HG03039 (cell line): ENCODE measurements around the gene SCART1.
"Not testable (repeated sequence)": the region's sequence is repeated elsewhere in the genome, so short reads cannot be mapped to it uniquely, and the experiment has no call there.

Experiments
- ATAC-seq: cut with Tn5 transposase; IDR thresholded peaks from one replicate; pipeline ENCODE4 v1.9.1; 2021; ENCODE audit warnings: mild to moderate bottlenecking, moderate library complexity; ENCODE audit not compliant: unreplicated experiment

The SCART1 gene

GRCh38 chr10:133511408-133511807, 57.7 kb downstream of the SCART1 start:
- ATAC-seq: no peak

DNA sequence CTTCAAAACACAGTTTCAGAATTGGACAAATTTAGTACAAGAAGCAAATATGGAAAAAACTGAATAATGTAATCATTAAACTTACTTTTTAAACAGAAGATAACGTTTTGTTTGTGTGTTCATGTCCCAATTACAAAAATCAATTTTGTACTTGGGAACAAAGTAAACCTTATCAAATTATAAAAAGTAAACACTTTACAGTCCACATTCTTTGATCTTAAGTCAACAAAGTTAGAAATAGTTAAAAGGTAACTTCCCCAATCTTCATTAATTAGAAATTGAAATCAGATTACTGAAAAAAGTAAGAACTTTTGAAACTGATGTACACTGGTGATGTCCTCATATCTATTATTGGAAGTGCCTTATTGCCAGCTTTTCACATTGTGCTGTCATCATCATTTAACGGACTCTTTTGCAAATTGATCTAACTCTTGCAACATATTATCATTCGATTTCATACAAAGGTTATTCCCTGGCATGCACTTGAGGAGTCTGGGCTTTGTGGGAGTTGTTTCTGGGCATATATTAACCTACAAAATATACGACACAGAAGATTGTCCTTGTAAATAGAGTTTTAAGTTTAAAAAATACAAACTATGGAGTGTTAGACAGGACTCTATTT, 58.3 kb downstream of the SCART1 start:
- ATAC-seq: no peak

- ATAC-seq: no peak
Observed at GRCh38 chr10:133515471-133515870, 61.7 kb downstream of the SCART1 start.

DNA sequence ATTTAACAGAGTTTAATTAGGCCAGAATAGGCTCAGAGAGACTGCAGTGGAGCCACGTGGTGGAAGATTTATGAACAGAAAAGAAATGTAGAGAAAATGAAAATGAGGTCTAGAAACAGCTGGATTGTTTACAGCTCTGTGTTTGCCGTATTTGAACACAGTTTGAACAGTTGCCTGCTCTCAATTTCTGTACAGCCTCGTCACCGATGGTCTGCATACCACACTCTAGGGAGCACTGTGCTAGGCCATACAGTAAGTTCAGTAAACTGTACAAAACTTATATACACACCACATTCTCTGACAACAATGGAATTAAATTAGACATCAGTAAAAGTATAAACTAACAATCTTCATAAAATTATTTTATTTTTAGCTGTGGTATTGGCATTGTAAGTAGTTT, 62.3 kb downstream of the SCART1 start:
- ATAC-seq: no peak

- ATAC-seq: not testable (repeated sequence)
Observed at GRCh38 chr10:133518517-133518916, 64.8 kb downstream of the SCART1 start.
